B cell (primary cell): ENCODE results near the gene DYRK3. TPM values are rescaled to one million over a fixed set of nuclear protein-coding genes. Genes with fewer than 3 reads are reported as not detected.
A peak's percentile ranks its signal among the peaks of the same experiment; 100 is the strongest.

Experiments
- ATAC-seq: fragments of 200-7000 bp; cut with Tn5 transposase; one replicate; pipeline ENCODE4 v1.10.0; 2021; ENCODE audit warnings: low read depth, mild to moderate bottlenecking, moderate number of reproducible peaks, moderate library complexity
- CTCF ChIA-PET: fragments of 350-600 bp; sonication (Branson Sonifier 250); formaldehyde crosslinking; loops from one replicate; lab custom pipeline; 2021; ENCODE audit warnings: antibody characterized with exemption, inconsistent platforms; lab: Charles Lee
- POLR2A ChIA-PET: fragments of 350-600 bp; sonication (Branson Sonifier 250); formaldehyde crosslinking; loops from one replicate; lab custom pipeline; 2021; ENCODE audit warnings: antibody characterized with exemption; lab: Charles Lee
- DNase-seq: peaks from one replicate; pipeline ENCODE4 v3.0.0; 2013
- H2AFZ ChIP-seq: 2 replicates; pipeline ENCODE4 v1.6.1; 2012; ENCODE audit warnings: mild to moderate bottlenecking, low read depth, low read length; ENCODE audit not compliant: insufficient read depth, poor library complexity, severe bottlenecking
- H3K27ac ChIP-seq, 2 donors: 1 replicate in 1 of 2; 2 replicates in 1 of 2; pipeline ENCODE4 v1.5.1; 2012 to 2013; ENCODE audit warnings: low read length in 2 of 2, mild to moderate bottlenecking in 2 of 2, moderate library complexity in 1 of 2
- H3K27me3 ChIP-seq, 4 experiments: fragments of 200-600 bp in 1 of 4; sonication (generic) in 1 of 4; replicated peaks in 1 of 4; 1 replicate in 2 of 4; 2 replicates in 2 of 4; pipeline versions ENCODE4 v1.6.1 to v1.7.0; 2013 to 2016; ENCODE audit warnings: low read length in 3 of 4, mild to moderate bottlenecking in 2 of 4, mixed read lengths in 1 of 4, moderate library complexity in 1 of 4; ENCODE audit not compliant: insufficient read depth in 4 of 4, control insufficient read depth in 3 of 4; ENCODE audit errors: control extremely low read depth in 1 of 4
- H3K36me3 ChIP-seq, 2 experiments: replicated peaks in 1 of 2; 1 replicate in 1 of 2; 2 replicates in 1 of 2; pipeline versions ENCODE4 v1.6.1 to v1.7.1; 2013; ENCODE audit warnings: low read length in 1 of 2; ENCODE audit not compliant: insufficient read depth in 2 of 2, control insufficient read depth in 1 of 2; ENCODE audit errors: control extremely low read depth in 1 of 2, extremely low read depth in 1 of 2
- H3K4me1 ChIP-seq, 2 donors: fragments of 200-600 bp in 1 of 2; sonication (generic) in 1 of 2; 1 replicate in 1 of 2; 2 replicates in 1 of 2; pipeline versions ENCODE4 v1.5.1 to v1.6.1; 2013 to 2017; ENCODE audit warnings: low read length in 2 of 2; ENCODE audit not compliant: control insufficient read depth in 2 of 2, insufficient read depth in 2 of 2
- H3K4me2 ChIP-seq: replicated peaks from 2 replicates; pipeline ENCODE3; 2012; ENCODE audit warnings: mild to moderate bottlenecking, low read depth, low read length; ENCODE audit not compliant: poor library complexity, severe bottlenecking
- H3K4me3 ChIP-seq, 5 experiments: fragments of 200-600 bp in 1 of 5; sonication (generic) in 1 of 5; 1 replicate in 3 of 5; 2 replicates in 2 of 5; pipeline versions ENCODE4 v1.5.1 to v1.7.0; 2011 to 2016; ENCODE audit warnings: low read length in 4 of 5, mild to moderate bottlenecking in 4 of 5, low read depth in 2 of 5, control low read depth in 1 of 5, moderate library complexity in 1 of 5; ENCODE audit not compliant: insufficient read depth in 1 of 5; ENCODE audit errors: control extremely low read depth in 1 of 5, extremely low read depth in 1 of 5
- H3K79me2 ChIP-seq: fragments of 200-600 bp; sonication (generic); one replicate; pipeline ENCODE4 v1.6.0; 2016; ENCODE audit warnings: low read length; ENCODE audit not compliant: control insufficient read depth, insufficient read depth
- H3K9ac ChIP-seq: fragments of 200-600 bp; sonication (generic); 2 replicates; pipeline ENCODE4 v1.6.1; 2017; ENCODE audit warnings: mild to moderate bottlenecking, low read length, moderate library complexity
- H3K9me3 ChIP-seq, 3 donors: one replicate each; pipeline versions ENCODE4 v1.6.1 to v1.7.1; 2013; ENCODE audit warnings: low read length in 2 of 3; ENCODE audit not compliant: control insufficient read depth in 2 of 3, insufficient read depth in 1 of 3; ENCODE audit errors: control extremely low read depth in 1 of 3
- H4K20me1 ChIP-seq: 2 replicates; pipeline ENCODE4 v1.6.0; 2012; ENCODE audit warnings: mild to moderate bottlenecking, low read length; ENCODE audit not compliant: insufficient read depth, control insufficient read depth, poor library complexity, severe bottlenecking
- H3K27ac Mint-ChIP-seq: one replicate; pipeline ENCODE4 v1.8.0; 2021; ENCODE audit warnings: mixed read lengths
- H3K27me3 Mint-ChIP-seq: one replicate; pipeline ENCODE4 v1.8.0; 2021; ENCODE audit warnings: mixed read lengths
- H3K4me1 Mint-ChIP-seq: one replicate; pipeline ENCODE4 v1.8.0; 2021; ENCODE audit warnings: mixed read lengths
- H3K4me3 Mint-ChIP-seq: one replicate; pipeline ENCODE4 v1.8.0; 2021; ENCODE audit warnings: mixed read lengths
- H3K9me3 Mint-ChIP-seq: one replicate; pipeline ENCODE4 v1.8.0; 2022; ENCODE audit warnings: mixed read lengths; ENCODE audit not compliant: insufficient read depth
- EZH2 ChIP-seq: IDR thresholded peaks from 2 replicates; pipeline ENCODE4 v1.6.1; 2012; ENCODE audit warnings: borderline replicate concordance, low read depth, mild to moderate bottlenecking, moderate library complexity, low read length; ENCODE audit not compliant: insufficient read depth, poor library complexity, severe bottlenecking
- WGBS: methylation state at CpG from one replicate; pipeline ENCODE4 v1.1.5; 2013; ENCODE audit warnings: missing lambda C conversion rate; ENCODE audit not compliant: insufficient coverage; 5-methylcytosine and 5-hydroxymethylcytosine counted together
- intact Hi-C: fragments of 100-400 bp; cut with micrococcal nuclease; formaldehyde crosslinking; loops from one replicate; pipeline ENCODE4 v1.10.0; 2022
- polyA plus RNA-seq: library from polyadenylated mRNA; depleted of rRNA; stranded (reverse); fragments of >200 nt; gene quantifications from 2 replicates; pipeline ENCODE4 v1.2.3, GENCODE V29; 2012
- total RNA-seq, 2 donors: library from RNA; stranded (reverse); fragments of 120-200 nt in 1 of 2; gene quantifications; 1 replicate in 1 of 2; 2 replicates in 1 of 2; pipeline versions ENCODE4 v1.2.3 to v1.2.4, GENCODE V29; 2013 to 2022
- TF ChIP-seq, protein P1 (sequence below): fragments of 200-600 bp; IDR thresholded peaks from one replicate; pipeline ENCODE4 v1.8.0; 2022; ENCODE audit warnings: antibody characterized with exemption, mild to moderate bottlenecking

DYRK3 gene
- total and polyA plus RNA-seq, 2 donors (not counting 1 experiment from before 2014, with no cell fraction given) = 0.30 TPM; not detected in 1

DNA sequence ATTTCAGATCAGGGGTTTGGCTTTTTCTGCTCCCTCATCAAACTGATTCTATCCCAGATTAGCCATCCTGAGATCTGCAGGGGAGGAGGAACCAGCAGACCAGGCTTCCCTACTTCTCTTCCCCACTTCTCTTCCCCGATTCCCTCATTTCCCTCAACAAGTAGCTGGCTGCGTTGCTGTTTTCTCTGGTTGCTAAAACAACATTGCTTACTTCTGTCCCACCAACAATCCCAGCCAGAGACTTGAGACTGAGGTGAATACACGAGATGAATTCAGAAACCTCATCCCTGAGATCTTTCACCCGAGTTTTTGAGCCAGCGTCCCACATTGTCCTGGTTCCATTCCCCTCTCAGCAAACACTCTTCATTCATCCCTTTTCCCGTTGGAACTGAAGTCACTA lies 22.4 kb downstream of the DYRK3 start:
- Histone ChIP-seq H3K79me2 (no peaks in the 10 kb centered on the region), H3K9ac (peak overlapping the region; percentile 26), H3K4me3 (peak overlapping the region in 1 of 5 experiments; percentile 51), H3K27me3 (peaks cover 0 to 31% (median 10%) of the 10 kb centered on the region in 4 experiments), H3K36me3 (no peaks in the 10 kb centered on the region), H4K20me1 (no peaks in the 10 kb centered on the region), H2AFZ (peak overlapping the region; percentile 46), H3K4me2 (peak overlapping the region; percentile 75), H3K4me1 (peaks cover 13 to 15% of the 10 kb centered on the region in 2 donors), H3K27ac (no peak overlapping the region), H3K9me3 (no peaks in the 10 kb centered on the region)
- peaks cover 29% of the 10 kb centered on the region for H3K27me3 Mint-ChIP-seq
- ChIA-PET POLR2A (no interaction called here), CTCF (interaction anchor here (0.8 to 18.6 kb wide), 31 partner anchors 9 to 330 kb away, joined by 3 to 215 read pairs (median 6); partner anchors contain the start of genes DYRK3, EIF2D, FCMR and MAPKAPK2)
- no peak overlapping the region for H3K27ac Mint-ChIP-seq
- H3K4me1 Mint-ChIP-seq = peaks cover 16% of the 10 kb centered on the region
- ATAC-seq (no peak), DNase-seq (no peak)
- intact Hi-C loops = loop anchor here (1.0 kb wide), 1 partner anchor 325 kb away; no protein-coding TSS in a partner anchor
- TF ChIP-seq, protein P1, sequence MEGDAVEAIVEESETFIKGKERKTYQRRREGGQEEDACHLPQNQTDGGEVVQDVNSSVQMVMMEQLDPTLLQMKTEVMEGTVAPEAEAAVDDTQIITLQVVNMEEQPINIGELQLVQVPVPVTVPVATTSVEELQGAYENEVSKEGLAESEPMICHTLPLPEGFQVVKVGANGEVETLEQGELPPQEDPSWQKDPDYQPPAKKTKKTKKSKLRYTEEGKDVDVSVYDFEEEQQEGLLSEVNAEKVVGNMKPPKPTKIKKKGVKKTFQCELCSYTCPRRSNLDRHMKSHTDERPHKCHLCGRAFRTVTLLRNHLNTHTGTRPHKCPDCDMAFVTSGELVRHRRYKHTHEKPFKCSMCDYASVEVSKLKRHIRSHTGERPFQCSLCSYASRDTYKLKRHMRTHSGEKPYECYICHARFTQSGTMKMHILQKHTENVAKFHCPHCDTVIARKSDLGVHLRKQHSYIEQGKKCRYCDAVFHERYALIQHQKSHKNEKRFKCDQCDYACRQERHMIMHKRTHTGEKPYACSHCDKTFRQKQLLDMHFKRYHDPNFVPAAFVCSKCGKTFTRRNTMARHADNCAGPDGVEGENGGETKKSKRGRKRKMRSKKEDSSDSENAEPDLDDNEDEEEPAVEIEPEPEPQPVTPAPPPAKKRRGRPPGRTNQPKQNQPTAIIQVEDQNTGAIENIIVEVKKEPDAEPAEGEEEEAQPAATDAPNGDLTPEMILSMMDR = no peak
- no peak for TF ChIP-seq EZH2
- 18% methylated on average over 4 of the region's 6 CpGs for WGBS
- H3K4me3 Mint-ChIP-seq = peak overlapping the region; percentile 49
- H3K9me3 Mint-ChIP-seq = no peaks in the 10 kb centered on the region

DNA sequence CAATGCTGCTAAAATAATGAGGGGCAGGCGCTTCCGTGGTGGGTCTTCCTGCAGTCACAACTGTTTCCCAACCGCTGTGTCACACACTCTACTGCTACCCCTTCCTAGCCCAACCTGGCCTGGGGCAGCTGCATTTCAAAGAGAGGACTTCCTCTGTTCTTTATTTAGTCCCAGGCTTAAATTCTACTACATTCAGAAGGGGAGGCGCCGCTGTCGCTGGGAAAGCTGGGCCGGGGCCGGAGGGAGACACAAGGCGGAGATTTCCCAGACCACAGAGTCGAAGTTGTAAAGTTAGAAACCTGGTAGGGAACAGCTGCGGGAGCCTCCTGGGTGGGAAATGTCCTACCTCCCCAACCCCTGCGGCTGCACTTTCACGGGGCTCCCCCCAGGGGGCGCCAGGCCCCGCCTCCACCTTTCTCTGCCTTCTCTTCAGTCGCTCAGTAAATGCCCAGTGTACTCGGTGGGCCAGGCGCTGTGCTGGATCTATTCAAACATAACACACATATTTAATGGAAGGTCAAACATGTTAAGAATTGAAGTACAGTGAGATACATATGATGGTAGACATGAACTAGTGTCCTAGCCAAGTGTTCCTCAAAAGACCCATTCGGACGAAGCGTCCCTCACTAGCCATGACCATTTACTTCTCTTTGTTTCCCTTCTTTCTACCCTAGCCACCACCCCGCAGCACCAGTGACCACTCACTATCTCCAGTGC lies 23.1 kb downstream of the DYRK3 start:
- Mint-ChIP-seq H3K4me1 (peaks cover 21% of the 10 kb centered on the region), H3K27me3 (peaks cover 30% of the 10 kb centered on the region), H3K27ac (peak overlapping the region; percentile 1), H3K4me3 (peak overlapping the region; percentile 49), H3K9me3 (no peaks in the 10 kb centered on the region)
- POLR2A ChIA-PET = interaction anchor here (0.8 to 0.9 kb wide), 2 partner anchors 15 to 27 kb away, joined by 3 to 6 read pairs; no protein-coding TSS in a partner anchor
- peak overlapping the region; percentile 26 for H3K9ac ChIP-seq
- ATAC-seq (peak; percentile 85), DNase-seq (peak; percentile 72)
- no peak overlapping the region for H3K27ac ChIP-seq
- CTCF ChIA-PET = interaction anchor here (0.8 to 18.6 kb wide), 38 partner anchors 9 to 330 kb away, joined by 3 to 215 read pairs (median 6); partner anchors contain the start of genes DYRK3, EIF2D, FCMR and MAPKAPK2
- H3K27me3 ChIP-seq = peaks cover 0 to 34% (median 11%) of the 10 kb centered on the region in 4 experiments
- 21% methylated on average over 16 of the region's 22 CpGs for WGBS
- H3K36me3 ChIP-seq = no peaks in the 10 kb centered on the region
- H3K9me3 ChIP-seq = no peaks in the 10 kb centered on the region
- TF ChIP-seq EZH2 = no peak
- TF ChIP-seq, protein P1 = peak; percentile 96
- peak overlapping the region in 3 of 5 experiments; percentile 8 to 51 (median 12) for H3K4me3 ChIP-seq
- peak overlapping the region; percentile 46 for H2AFZ ChIP-seq
- H3K79me2 ChIP-seq = no peaks in the 10 kb centered on the region
- peaks cover 16 to 17% of the 10 kb centered on the region in 2 donors for H3K4me1 ChIP-seq
- intact Hi-C loops = loop anchor here (1.0 kb wide), 1 partner anchor 324 kb away; no protein-coding TSS in a partner anchor
- H4K20me1 ChIP-seq = no peaks in the 10 kb centered on the region
- peak overlapping the region; percentile 75 for H3K4me2 ChIP-seq
